Astrocyte of the cerebellum (primary cell): ENCODE results near the gene CYTH3.
"Not testable (repeated sequence)": the region's sequence is repeated elsewhere in the genome, so short reads cannot be mapped to it uniquely, and the experiment has no call there.

Source experiments
- DNase-seq: peaks from one replicate; pipeline ENCODE4 v3.0.0-alpha.2; 2011; ENCODE audit warnings: low read depth
- H3K4me3 ChIP-seq: 2 replicates; pipeline ENCODE4 v1.5.1; 2011; ENCODE audit warnings: mild to moderate bottlenecking, low read depth, low read length, moderate library complexity
- in situ Hi-C: cut with HindIII; loops from 2 replicates; pipeline ENCODE4 v1.10.0; 2017; ENCODE audit warnings: low sequenced_read_pairs
- TF ChIP-seq, protein P1 (sequence below): IDR thresholded peaks from 2 replicates; pipeline ENCODE4 v1.5.1; 2012; ENCODE audit warnings: low read length, low read depth, moderate library complexity, mild to moderate bottlenecking; ENCODE audit errors: missing control alignments

The CYTH3 gene

DNA sequence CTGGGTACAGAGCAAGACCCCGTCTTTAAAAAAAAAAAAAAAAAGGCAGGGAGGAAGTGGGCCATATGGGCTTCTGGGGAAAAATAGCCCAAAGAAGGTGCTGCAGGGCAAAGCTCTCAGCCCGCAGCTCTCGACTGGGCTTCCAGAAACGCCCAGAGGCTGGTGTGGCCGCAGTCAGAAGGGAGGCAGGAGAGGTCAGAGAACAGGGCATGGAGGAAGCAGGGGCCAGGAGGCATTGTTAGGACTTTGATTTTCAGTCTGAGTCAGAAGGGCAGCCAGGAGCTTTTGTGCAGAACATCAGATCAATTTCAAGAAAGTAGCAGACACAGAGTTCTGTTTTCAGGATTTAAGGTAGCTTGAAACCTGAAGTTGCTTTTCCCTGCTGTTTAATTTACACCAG is 35.3 kb upstream of the CYTH3 start:
- in situ Hi-C loops: no loop called here
- no peak for DNase-seq
- TF ChIP-seq, protein P1, sequence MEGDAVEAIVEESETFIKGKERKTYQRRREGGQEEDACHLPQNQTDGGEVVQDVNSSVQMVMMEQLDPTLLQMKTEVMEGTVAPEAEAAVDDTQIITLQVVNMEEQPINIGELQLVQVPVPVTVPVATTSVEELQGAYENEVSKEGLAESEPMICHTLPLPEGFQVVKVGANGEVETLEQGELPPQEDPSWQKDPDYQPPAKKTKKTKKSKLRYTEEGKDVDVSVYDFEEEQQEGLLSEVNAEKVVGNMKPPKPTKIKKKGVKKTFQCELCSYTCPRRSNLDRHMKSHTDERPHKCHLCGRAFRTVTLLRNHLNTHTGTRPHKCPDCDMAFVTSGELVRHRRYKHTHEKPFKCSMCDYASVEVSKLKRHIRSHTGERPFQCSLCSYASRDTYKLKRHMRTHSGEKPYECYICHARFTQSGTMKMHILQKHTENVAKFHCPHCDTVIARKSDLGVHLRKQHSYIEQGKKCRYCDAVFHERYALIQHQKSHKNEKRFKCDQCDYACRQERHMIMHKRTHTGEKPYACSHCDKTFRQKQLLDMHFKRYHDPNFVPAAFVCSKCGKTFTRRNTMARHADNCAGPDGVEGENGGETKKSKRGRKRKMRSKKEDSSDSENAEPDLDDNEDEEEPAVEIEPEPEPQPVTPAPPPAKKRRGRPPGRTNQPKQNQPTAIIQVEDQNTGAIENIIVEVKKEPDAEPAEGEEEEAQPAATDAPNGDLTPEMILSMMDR: no peak
- no peak overlapping the region for H3K4me3 ChIP-seq

DNA sequence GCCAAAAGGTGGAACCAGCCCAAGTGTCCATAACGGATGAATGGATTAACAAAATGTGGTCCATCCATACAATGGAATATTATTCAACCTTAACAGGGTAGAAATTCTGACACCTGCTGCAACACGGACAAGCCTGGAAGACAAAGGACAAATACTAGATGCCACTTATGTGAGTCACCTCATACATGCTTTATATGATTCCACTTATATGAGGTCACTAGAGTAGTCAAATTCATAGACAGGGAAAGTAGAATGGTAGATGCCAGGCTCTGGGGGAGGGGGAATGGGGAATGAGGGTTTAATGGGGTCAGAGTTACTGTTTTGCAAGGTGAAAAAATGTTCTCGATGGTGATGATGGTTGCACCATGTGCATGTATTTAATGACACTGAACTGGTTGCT is 34.0 kb upstream of the CYTH3 start:
- TF ChIP-seq, protein P1: no peak
- H3K4me3 ChIP-seq: no peak overlapping the region
- in situ Hi-C loops: no loop called here
- DNase-seq: peak; percentile 18

DNA sequence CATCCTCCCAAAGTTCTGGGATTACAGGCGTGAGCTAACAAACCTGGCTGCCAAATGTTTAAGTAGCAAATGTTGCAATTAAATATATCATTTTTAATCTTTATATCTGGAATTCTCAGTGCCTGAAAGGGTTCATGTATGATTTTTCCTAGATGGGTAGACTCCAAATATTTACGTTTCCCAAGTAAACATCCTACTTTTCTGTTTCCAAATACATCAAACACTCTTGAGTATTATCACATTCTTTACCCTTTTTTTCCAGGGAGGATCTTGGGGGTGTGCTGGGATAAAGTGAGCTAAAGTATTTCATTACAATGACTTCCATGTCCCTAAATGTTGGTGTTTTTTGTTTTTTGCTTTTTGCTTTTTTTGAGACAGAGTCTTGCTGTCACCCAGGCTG is 32.9 kb upstream of the CYTH3 start:
- no peak overlapping the region for H3K4me3 ChIP-seq
- TF ChIP-seq, protein P1: no peak
- in situ Hi-C loops: no loop called here
- DNase-seq: no peak

DNA sequence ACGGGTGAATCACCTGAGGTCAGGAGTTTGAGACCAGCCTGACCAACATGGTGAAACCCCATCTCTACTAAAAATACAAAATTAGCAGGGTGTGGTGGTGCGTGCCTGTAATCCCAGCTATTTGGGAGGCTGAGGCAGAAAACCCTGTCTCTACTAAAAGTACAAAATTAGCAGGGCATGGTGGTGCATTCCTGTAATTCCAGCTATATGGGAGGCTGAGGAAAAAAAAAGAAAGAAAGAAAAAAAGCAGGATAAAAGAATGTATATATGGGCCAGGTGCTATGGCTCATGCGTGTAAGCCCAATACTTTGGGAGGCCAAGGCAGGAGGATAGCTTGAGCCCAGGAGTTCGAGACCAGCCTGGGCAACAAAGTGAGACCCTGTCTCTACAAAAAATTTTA is 29.0 kb upstream of the CYTH3 start:
- H3K4me3 ChIP-seq, DNase-seq, in situ Hi-C loops: not testable (repeated sequence)

DNA sequence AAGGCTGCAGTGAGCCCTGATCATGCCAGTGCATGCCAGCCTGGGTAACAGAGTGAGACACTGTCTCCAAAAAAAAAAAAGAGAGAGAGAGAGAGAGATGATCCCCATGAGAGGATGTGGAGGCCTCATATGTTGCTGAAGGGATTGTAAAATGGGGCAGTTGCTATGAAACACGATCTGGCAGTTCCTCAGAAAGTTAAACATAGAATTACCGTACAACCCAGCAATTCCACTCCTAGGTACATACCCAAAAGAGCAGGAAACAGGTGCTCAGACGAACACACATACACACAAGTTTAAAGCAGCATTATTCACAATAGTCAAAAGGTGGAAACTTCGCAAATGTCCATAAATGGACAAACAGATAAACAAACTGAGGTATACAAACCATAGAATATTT is 27.4 kb upstream of the CYTH3 start:
- in situ Hi-C loops: no loop called here
- DNase-seq: no peak
- TF ChIP-seq, protein P1: no peak
- H3K4me3 ChIP-seq: no peak overlapping the region

DNA sequence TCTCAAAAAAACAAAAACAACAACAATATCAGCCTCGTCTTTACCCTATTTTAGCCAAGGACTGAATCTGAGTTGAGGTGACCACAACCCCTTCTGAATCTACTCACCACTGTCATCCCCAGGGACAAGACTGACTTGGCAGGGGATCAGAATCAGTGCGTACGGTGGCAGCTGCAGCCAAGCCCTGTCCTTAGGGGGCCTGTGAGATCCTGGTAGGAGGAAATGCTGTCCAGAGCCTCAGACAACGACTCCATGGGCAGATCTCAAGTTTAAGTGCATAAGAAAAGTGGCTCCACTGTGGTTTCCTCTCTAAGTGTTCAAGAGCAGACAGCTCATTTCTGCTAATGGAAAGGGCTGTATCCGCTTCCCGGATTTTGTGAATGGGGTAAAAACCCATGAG is 22.4 kb upstream of the CYTH3 start:
- in situ Hi-C loops: no loop called here
- no peak overlapping the region for H3K4me3 ChIP-seq
- TF ChIP-seq, protein P1: no peak
- DNase-seq: no peak

DNA sequence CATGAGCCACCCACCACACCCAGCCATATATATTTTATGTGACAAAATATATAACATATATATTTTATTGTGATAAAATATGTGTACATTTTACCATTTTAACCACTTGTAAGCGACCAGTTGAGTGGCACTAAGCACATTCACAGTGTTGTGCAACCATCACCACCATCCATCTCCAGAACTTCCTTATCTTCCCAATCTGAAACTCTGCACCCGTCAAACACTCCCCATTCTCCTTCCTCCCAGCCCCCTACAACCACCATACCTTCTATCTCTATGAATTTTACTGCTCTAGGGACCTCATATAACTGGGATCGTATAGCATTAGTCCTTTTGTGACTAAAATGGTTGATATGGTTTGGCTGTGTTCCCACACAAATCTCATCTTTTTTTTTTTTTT is 20.8 kb upstream of the CYTH3 start:
- TF ChIP-seq, protein P1: no peak
- DNase-seq: no peak
- in situ Hi-C loops: no loop called here

DNA sequence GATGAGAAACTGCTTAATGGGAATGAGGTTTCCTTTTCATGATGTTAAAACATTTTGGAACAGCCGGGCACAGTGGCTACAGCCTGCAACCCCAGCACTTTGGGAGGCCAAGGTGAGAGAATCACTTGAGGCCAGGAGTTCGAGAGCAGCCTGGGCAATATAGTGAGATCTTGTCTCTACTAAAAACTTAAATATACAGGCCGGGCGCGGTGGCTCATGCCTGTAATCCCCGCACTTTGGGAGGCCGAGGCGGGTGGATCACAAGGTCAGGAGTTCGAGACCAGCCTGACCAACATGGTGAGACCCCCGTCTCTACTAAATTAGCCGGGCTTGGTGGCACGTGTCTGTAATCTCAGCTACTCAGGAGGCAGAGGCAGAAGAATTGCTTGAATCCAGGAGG is 19.5 kb upstream of the CYTH3 start:
- in situ Hi-C loops, H3K4me3 ChIP-seq, DNase-seq: not testable (repeated sequence)

More for the DNA sequence above, 20.8 kb upstream of the CYTH3 start:
- no peak overlapping the region for H3K4me3 ChIP-seq
